Measurements from ENCODE around the gene DENND1B.

Gene DENND1B

GRCh38 chr1:197800379-197801110 is 25.3 kb upstream of the DENND1B start:
- Histone ChIP-seq H3K27me3 (no peaks in the 10 kb centered on the region), H3K4me1 (no peaks in the 10 kb centered on the region), H3K36me3 (no peaks in the 10 kb centered on the region), H3K27ac (no peak overlapping the region), H3K9me3 (peaks cover 0 to 13% (median 0%) of the 10 kb centered on the region in 3 donors), H3K4me3 (no peak overlapping the region)
- DNase-seq: no peak
- intact Hi-C loops (cut with DNase I; ENCODE audit: low total_unique reads): no loop called here
- no peak for TF ChIP-seq CTCF (IDR thresholded peaks at IDR 0.05)

GRCh38 chr1:197799271-197799670 is 24.0 kb upstream of the DENND1B start:
- no peak for DNase-seq
- H3K4me3 ChIP-seq: no peak overlapping the region
- H3K27ac ChIP-seq: no peak overlapping the region
- intact Hi-C loops (cut with DNase I; ENCODE audit: low total_unique reads): no loop called here
- peaks cover 0 to 13% (median 0%) of the 10 kb centered on the region in 3 donors for H3K9me3 ChIP-seq
- TF ChIP-seq CTCF (IDR thresholded peaks at IDR 0.05): no peak
- no peaks in the 10 kb centered on the region for H3K27me3 ChIP-seq
- no peaks in the 10 kb centered on the region for H3K4me1 ChIP-seq
- H3K36me3 ChIP-seq: no peaks in the 10 kb centered on the region

- no peaks in the 10 kb centered on the region for H3K36me3 ChIP-seq
- H3K27me3 ChIP-seq: no peaks in the 10 kb centered on the region
- no peak overlapping the region for H3K4me3 ChIP-seq
- H3K27ac ChIP-seq: no peak overlapping the region
- no peak for DNase-seq
- H3K4me1 ChIP-seq: no peaks in the 10 kb centered on the region
- TF ChIP-seq CTCF (IDR thresholded peaks at IDR 0.05): no peak
- intact Hi-C loops (cut with DNase I; ENCODE audit: low total_unique reads): no loop called here
- H3K9me3 ChIP-seq: peaks cover 0 to 13% (median 0%) of the 10 kb centered on the region in 3 donors
Observed at GRCh38 chr1:197798492-197798891, 23.2 kb upstream of the DENND1B start.

GRCh38 chr1:197797010-197797409 is 21.7 kb upstream of the DENND1B start:
- Histone ChIP-seq H3K27ac (no peak overlapping the region), H3K4me3 (no peak overlapping the region), H3K9me3 (peaks cover 0 to 13% (median 0%) of the 10 kb centered on the region in 3 donors), H3K27me3 (no peaks in the 10 kb centered on the region), H3K4me1 (no peaks in the 10 kb centered on the region), H3K36me3 (no peaks in the 10 kb centered on the region)
- no peak for DNase-seq
- no peak for TF ChIP-seq CTCF (IDR thresholded peaks at IDR 0.05)
- intact Hi-C loops (cut with DNase I; ENCODE audit: low total_unique reads): no loop called here

GRCh38 chr1:197788741-197789739 is 13.8 kb upstream of the DENND1B start:
- Histone ChIP-seq H3K4me3 (no peak overlapping the region), H3K27me3 (no peaks in the 10 kb centered on the region), H3K27ac (no peak overlapping the region), H3K4me1 (no peaks in the 10 kb centered on the region), H3K9me3 (peaks cover 0 to 10% (median 0%) of the 10 kb centered on the region in 3 donors), H3K36me3 (no peaks in the 10 kb centered on the region)
- no peak for DNase-seq
- intact Hi-C loops (cut with DNase I; ENCODE audit: low total_unique reads): no loop called here
- TF ChIP-seq CTCF (IDR thresholded peaks at IDR 0.05): no peak

All from tibial artery (tissue), 4 donors.